ENCODE measurements around the gene CCDC9. TPM values are rescaled to one million over a fixed set of nuclear protein-coding genes. Genes with fewer than 3 reads are reported as not detected.
"Not testable (repeated sequence)": the region's sequence is repeated elsewhere in the genome, so short reads cannot be mapped to it uniquely, and the experiment has no call there.

CCDC9 gene
- total and polyA plus RNA-seq, 7 donors = 13.2 to 42.8 (median 18.7) TPM

GRCh38 chr19:47274891-47275761, 18.8 kb downstream of the CCDC9 start:
- DNase-seq = peak; percentile 83
- peaks cover 12 to 14% (median 13%) of the 10 kb centered on the region in 4 donors for H3K36me3 ChIP-seq
- no peaks in the 10 kb centered on the region for H3K27me3 ChIP-seq
- 10 to 11% methylated on average over 82 of the region's 82 CpGs for WGBS, 2 donors
- H3K4me1 ChIP-seq = peaks cover 0 to 58% (median 49%) of the 10 kb centered on the region in 4 donors
- peak in 1 of 4 donors; percentile 35 for TF ChIP-seq POLR2AphosphoS5 (IDR thresholded peaks at IDR 0.05)
- TF ChIP-seq CTCF (IDR thresholded peaks at IDR 0.05) = no peak
- no peak for TF ChIP-seq EP300 (IDR thresholded peaks at IDR 0.05)
- no peak for TF ChIP-seq POLR2A (IDR thresholded peaks at IDR 0.05)
- intact Hi-C loops (cut with DNase I) = loop anchor here (10.0 kb wide), 3 partner anchors 330 to 1350 kb away; partner anchors contain the start of genes BICRA and EHD2
- H3K9me3 ChIP-seq = no peaks in the 10 kb centered on the region
- peak overlapping the region; percentile 93 to 97 (median 97) for H3K27ac ChIP-seq
- H3K4me3 ChIP-seq = peak overlapping the region; percentile 32 to 73 (median 70)

- Histone ChIP-seq H3K4me1 (peaks cover 0 to 66% (median 55%) of the 10 kb centered on the region in 4 donors), H3K36me3 (peaks cover 5 to 6% (median 5%) of the 10 kb centered on the region in 4 donors), H3K27ac (peak overlapping the region; percentile 93 to 97 (median 97)), H3K4me3 (peak overlapping the region; percentile 32 to 73 (median 70)), H3K27me3 (no peaks in the 10 kb centered on the region), H3K9me3 (no peaks in the 10 kb centered on the region)
- TF ChIP-seq CTCF (IDR thresholded peaks at IDR 0.05) (no peak), POLR2AphosphoS5 (IDR thresholded peaks at IDR 0.05) (peak in 3 of 4 donors; percentile 19 to 48 (median 46))
- 73 to 80% methylated on average over 13 of the region's 13 CpGs for WGBS, 2 donors
- DNase-seq = peak; percentile 90
- intact Hi-C loops (cut with DNase I) = loop anchor here (10.0 kb wide), 3 partner anchors 329 to 1349 kb away; partner anchors contain the start of genes BICRA and EHD2
Measured at GRCh38 chr19:47275791-47276461, 19.6 kb downstream of the CCDC9 start.

- H3K4me1 ChIP-seq = peaks cover 0 to 71% (median 60%) of the 10 kb centered on the region in 4 donors
Measured at GRCh38 chr19:47276513-47276912, 20.2 kb downstream of the CCDC9 start.

GRCh38 chr19:47280183-47280797, 24.0 kb downstream of the CCDC9 start:
- Histone ChIP-seq H3K27me3 (no peaks in the 10 kb centered on the region), H3K27ac (peak overlapping the region in 3 of 4 donors; percentile 80 to 97 (median 93)), H3K9me3 (no peaks in the 10 kb centered on the region), H3K4me3 (no peak overlapping the region), H3K36me3 (no peaks in the 10 kb centered on the region), H3K4me1 (peaks cover 0 to 75% (median 60%) of the 10 kb centered on the region in 4 donors)
- intact Hi-C loops (cut with DNase I) = no loop called here
- TF ChIP-seq POLR2AphosphoS5 (IDR thresholded peaks at IDR 0.05) (no peak), EP300 (IDR thresholded peaks at IDR 0.05) (no peak), POLR2A (IDR thresholded peaks at IDR 0.05) (no peak), CTCF (IDR thresholded peaks at IDR 0.05) (peak in 1 of 4 experiments; percentile 12)
- 88 to 90% methylated on average over 13 of the region's 13 CpGs for WGBS, 2 donors
- DNase-seq = no peak

More at GRCh38 chr19:47276513-47276912, 20.2 kb downstream of the CCDC9 start:
- not testable (repeated sequence) for H3K27me3 ChIP-seq, H3K36me3 ChIP-seq, H3K9me3 ChIP-seq, H3K4me3 ChIP-seq, DNase-seq
- intact Hi-C loops (cut with DNase I) = loop anchor here (10.0 kb wide), 3 partner anchors 328 to 1348 kb away; partner anchors contain the start of genes BICRA and EHD2
- 91 to 94% methylated on average over 3 of the region's 3 CpGs for WGBS, 2 donors
- peak overlapping the region; percentile 93 to 97 (median 97) for H3K27ac ChIP-seq

Data from sigmoid colon (tissue), 7 donors.